ENCODE data around the gene PTPRN2.

Gene PTPRN2

GRCh38 chr7:158056761-158057160 is 530.9 kb downstream of the PTPRN2 start:
- POLR2A ChIA-PET: no interaction called here
- no peak for DNase-seq (ENCODE audit: low read depth, low spot score)
- no peak for TF ChIP-seq CTCF (IDR thresholded peaks at IDR 0.05; ENCODE audit: insufficient read depth, low read length, missing control alignments)
- H3K4me3 ChIP-seq (ENCODE audit: low read depth, low read length): no peak overlapping the region
- CTCF ChIA-PET: no interaction called here

GRCh38 chr7:158055726-158056510 is 531.7 kb downstream of the PTPRN2 start:
- no peak for DNase-seq (ENCODE audit: low read depth, low spot score)
- H3K4me3 ChIP-seq (ENCODE audit: low read depth, low read length): no peak overlapping the region
- CTCF ChIA-PET: no interaction called here
- POLR2A ChIA-PET: no interaction called here
- TF ChIP-seq CTCF (IDR thresholded peaks at IDR 0.05; ENCODE audit: insufficient read depth, low read length, missing control alignments): no peak

- no peak for TF ChIP-seq CTCF (IDR thresholded peaks at IDR 0.05; ENCODE audit: insufficient read depth, low read length, missing control alignments)
- CTCF ChIA-PET: no interaction called here
- no peak overlapping the region for H3K4me3 ChIP-seq (ENCODE audit: low read depth, low read length)
- DNase-seq (ENCODE audit: low read depth, low spot score): no peak
- POLR2A ChIA-PET: no interaction called here
Observed at GRCh38 chr7:158054611-158055010, 533.0 kb downstream of the PTPRN2 start.

GRCh38 chr7:158054081-158054480 is 533.5 kb downstream of the PTPRN2 start:
- no peak overlapping the region for H3K4me3 ChIP-seq (ENCODE audit: low read depth, low read length)
- CTCF ChIA-PET: no interaction called here
- POLR2A ChIA-PET: no interaction called here
- no peak for DNase-seq (ENCODE audit: low read depth, low spot score)
- TF ChIP-seq CTCF (IDR thresholded peaks at IDR 0.05; ENCODE audit: insufficient read depth, low read length, missing control alignments): no peak

GRCh38 chr7:158053183-158053915 is 534.3 kb downstream of the PTPRN2 start:
- ChIA-PET CTCF (no interaction called here), POLR2A (no interaction called here)
- no peak overlapping the region for H3K4me3 ChIP-seq (ENCODE audit: low read depth, low read length)
- no peak for TF ChIP-seq CTCF (IDR thresholded peaks at IDR 0.05; ENCODE audit: insufficient read depth, low read length, missing control alignments)
- DNase-seq (ENCODE audit: low read depth, low spot score): no peak

GRCh38 chr7:158052381-158053060 is 535.1 kb downstream of the PTPRN2 start:
- ChIA-PET POLR2A (no interaction called here), CTCF (no interaction called here)
- H3K4me3 ChIP-seq (ENCODE audit: low read depth, low read length): no peak overlapping the region
- TF ChIP-seq CTCF (IDR thresholded peaks at IDR 0.05; ENCODE audit: insufficient read depth, low read length, missing control alignments): no peak
- no peak for DNase-seq (ENCODE audit: low read depth, low spot score)

Data from AG04449 (cell line).